Vagina (tissue), 2 donors: ENCODE data around the gene B3GAT3. TPM values are rescaled to one million over a fixed set of nuclear protein-coding genes. Genes with fewer than 3 reads are reported as not detected.

Source experiments
- DNase-seq, 2 donors: peaks; one replicate each; pipeline ENCODE4 v3.0.0-alpha.2; 2017; ENCODE audit errors: extremely low spot score in 2 of 2
- H3K27ac ChIP-seq: fragments of 200-600 bp; sonication (generic); one replicate; pipeline ENCODE4 v1.5.1; 2019
- H3K27me3 ChIP-seq: fragments of 200-600 bp; sonication (generic); one replicate; pipeline ENCODE4 v1.5.1; 2019
- H3K36me3 ChIP-seq, 2 donors: fragments of 200-600 bp; sonication (generic); one replicate each; pipeline ENCODE4 v1.5.1; 2017 to 2019
- H3K4me1 ChIP-seq: fragments of 200-600 bp; sonication (generic); one replicate; pipeline ENCODE4 v1.5.1; 2019
- H3K4me3 ChIP-seq, 2 donors: fragments of 200-600 bp; sonication (generic); 1 replicate in 1 of 2; 2 replicates in 1 of 2; pipeline ENCODE4 v1.5.1; 2016 to 2019
- H3K9me3 ChIP-seq: fragments of 200-600 bp; sonication (generic); one replicate; pipeline ENCODE4 v1.5.1; 2019
- POLR2A ChIP-seq, 2 donors: fragments of 450-650 bp; IDR thresholded peaks; one replicate each; pipeline ENCODE4 v1.6.1; 2017; ENCODE audit warnings: antibody characterized with exemption in 2 of 2, mild to moderate bottlenecking in 2 of 2, moderate library complexity in 2 of 2
- POLR2AphosphoS5 ChIP-seq, 2 donors: sonication (generic); formaldehyde crosslinking; IDR thresholded peaks; one replicate each; pipeline ENCODE4 v1.9.0; 2017; ENCODE audit warnings: antibody characterized with exemption in 2 of 2, mild to moderate bottlenecking in 2 of 2, low read depth in 1 of 2; ENCODE audit not compliant: insufficient read depth in 1 of 2
- intact Hi-C: fragments of 100-400 bp; cut with DNase I; formaldehyde crosslinking; loops from one replicate; pipeline ENCODE4 v1.15.1; 2023
- total RNA-seq: library from RNA; depleted of rRNA; stranded (reverse); fragments of >200 nt; gene quantifications from one replicate; pipeline ENCODE4 v1.2.3, GENCODE V29; 2016
- TF ChIP-seq, protein P1 (sequence below), 3 experiments: fragments of 450-650 bp in 2 of 3; fragments of 200-600 bp in 1 of 3; sonication (generic) in 1 of 3; IDR thresholded peaks; one replicate each; pipeline ENCODE4 v1.5.1; 2017 to 2019; ENCODE audit warnings: antibody characterized with exemption in 3 of 3, mild to moderate bottlenecking in 2 of 3, moderate library complexity in 2 of 3

Gene B3GAT3
- total RNA-seq, 1 donor from 2014 or later: 41.7 TPM

DNA sequence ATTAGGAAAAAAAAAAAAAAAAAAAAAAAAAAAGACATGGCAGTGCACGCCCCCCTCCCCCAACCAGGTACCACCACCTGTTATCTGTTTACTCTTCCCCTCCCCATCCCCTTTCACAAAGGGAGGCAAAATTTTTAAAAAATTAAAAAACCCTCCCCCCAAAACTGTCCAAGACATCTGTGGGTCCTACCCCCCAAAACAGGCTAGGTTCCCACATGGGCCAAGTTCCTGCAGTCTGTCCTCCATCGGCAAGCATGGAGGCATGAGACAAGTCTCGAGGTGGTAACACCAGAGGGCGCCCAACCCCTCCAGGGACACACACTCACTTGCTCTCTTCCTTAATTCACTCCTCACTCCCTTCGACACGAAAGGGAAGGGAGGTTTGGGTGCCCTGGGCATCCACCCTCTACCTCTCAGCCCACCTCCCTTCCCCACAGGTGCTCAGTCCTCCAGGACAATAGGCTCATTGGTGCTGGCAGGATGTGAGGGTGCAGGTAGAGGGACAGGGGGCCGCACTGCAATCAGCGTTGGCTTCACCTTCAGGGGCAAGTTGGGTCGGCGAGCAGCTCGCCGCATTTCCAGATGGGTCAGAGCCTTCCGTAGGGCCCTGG, 28.2 kb downstream of the B3GAT3 start:
- Histone ChIP-seq H3K4me3 (no peak overlapping the region), H3K4me1 (peaks cover 32% of the 10 kb centered on the region), H3K27me3 (no peaks in the 10 kb centered on the region), H3K36me3 (peaks cover 0 to 48% of the 10 kb centered on the region in 2 donors), H3K9me3 (no peaks in the 10 kb centered on the region), H3K27ac (no peak overlapping the region)
- intact Hi-C loops: no loop called here
- TF ChIP-seq POLR2A (IDR thresholded peaks at IDR 0.05) (no peak), POLR2AphosphoS5 (IDR thresholded peaks at IDR 0.05; ENCODE audit: insufficient read depth in 1 of 2, low read depth in 1 of 2) (no peak)
- TF ChIP-seq, protein P1, sequence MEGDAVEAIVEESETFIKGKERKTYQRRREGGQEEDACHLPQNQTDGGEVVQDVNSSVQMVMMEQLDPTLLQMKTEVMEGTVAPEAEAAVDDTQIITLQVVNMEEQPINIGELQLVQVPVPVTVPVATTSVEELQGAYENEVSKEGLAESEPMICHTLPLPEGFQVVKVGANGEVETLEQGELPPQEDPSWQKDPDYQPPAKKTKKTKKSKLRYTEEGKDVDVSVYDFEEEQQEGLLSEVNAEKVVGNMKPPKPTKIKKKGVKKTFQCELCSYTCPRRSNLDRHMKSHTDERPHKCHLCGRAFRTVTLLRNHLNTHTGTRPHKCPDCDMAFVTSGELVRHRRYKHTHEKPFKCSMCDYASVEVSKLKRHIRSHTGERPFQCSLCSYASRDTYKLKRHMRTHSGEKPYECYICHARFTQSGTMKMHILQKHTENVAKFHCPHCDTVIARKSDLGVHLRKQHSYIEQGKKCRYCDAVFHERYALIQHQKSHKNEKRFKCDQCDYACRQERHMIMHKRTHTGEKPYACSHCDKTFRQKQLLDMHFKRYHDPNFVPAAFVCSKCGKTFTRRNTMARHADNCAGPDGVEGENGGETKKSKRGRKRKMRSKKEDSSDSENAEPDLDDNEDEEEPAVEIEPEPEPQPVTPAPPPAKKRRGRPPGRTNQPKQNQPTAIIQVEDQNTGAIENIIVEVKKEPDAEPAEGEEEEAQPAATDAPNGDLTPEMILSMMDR (IDR thresholded peaks at IDR 0.05): peak; percentile 18 to 56 (median 22)
- no peak for DNase-seq

DNA sequence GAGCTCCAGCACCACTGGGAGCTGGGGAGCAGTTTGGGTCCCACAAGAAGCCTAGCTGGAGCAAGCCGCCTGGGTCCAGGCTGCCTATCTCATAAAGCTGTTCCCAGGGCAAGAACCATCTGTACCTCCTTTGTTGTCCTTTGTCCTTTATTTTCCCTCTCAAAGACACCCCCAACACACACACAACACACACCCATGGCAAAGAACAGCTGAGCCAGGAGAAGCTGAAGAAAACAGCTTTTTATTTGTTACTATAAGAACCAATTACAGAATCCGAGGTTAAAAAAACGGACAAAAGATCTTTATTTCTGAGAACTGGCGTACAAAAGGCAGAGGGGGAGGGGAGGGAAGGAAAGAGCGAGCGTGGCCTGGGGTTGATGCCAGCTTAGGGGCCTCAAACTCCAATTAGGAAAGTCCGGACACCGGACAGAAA, 28.8 kb downstream of the B3GAT3 start:
- H3K27ac ChIP-seq: peak overlapping the region; percentile 94
- H3K4me1 ChIP-seq: peaks cover 29% of the 10 kb centered on the region

DNA sequence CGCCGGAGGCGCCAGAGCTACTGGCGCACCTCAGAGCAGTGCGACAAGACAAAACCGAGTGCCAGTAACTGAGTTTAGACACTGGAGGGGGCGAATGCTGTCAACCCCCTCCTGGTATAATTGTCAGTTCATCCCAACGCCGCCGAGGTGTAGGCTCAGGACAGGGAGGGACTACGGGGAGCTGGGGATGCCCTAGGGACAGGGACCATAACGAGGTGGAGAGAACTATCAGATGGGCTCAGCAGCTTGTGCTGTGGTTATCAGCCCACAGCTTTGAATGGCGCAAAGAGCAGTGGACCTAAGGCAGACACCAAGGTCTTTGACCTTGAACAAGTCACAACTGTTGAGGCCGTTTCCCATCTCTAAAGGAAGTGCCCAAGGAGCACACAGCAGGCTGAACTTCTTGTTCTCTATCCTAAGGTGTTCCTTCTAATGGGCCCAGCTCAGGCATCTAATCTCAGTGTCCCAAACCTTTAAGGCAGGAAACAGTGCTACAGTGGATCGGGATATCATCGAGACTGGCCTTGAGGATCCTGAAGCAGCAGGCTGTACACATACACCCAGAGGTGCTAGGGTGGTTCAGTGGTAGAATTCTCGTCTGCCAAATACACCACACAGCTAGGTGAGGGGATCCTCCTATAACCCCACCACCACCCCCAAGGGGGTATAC, 29.5 kb downstream of the B3GAT3 start:
- DNase-seq: no peak
- Histone ChIP-seq H3K9me3 (no peaks in the 10 kb centered on the region), H3K4me1 (peaks cover 29% of the 10 kb centered on the region), H3K4me3 (peak overlapping the region; percentile 70 to 82), H3K27me3 (no peaks in the 10 kb centered on the region), H3K27ac (peak overlapping the region; percentile 94), H3K36me3 (peaks cover 0 to 44% of the 10 kb centered on the region in 2 donors)
- TF ChIP-seq POLR2AphosphoS5 (IDR thresholded peaks at IDR 0.05; ENCODE audit: insufficient read depth in 1 of 2, low read depth in 1 of 2) (no peak), POLR2A (IDR thresholded peaks at IDR 0.05) (no peak)
- TF ChIP-seq, protein P1 (IDR thresholded peaks at IDR 0.05): no peak
- intact Hi-C loops: no loop called here

More for the DNA sequence above, 28.8 kb downstream of the B3GAT3 start:
- intact Hi-C loops: no loop called here
- no peaks in the 10 kb centered on the region for H3K27me3 ChIP-seq
- peaks cover 0 to 49% of the 10 kb centered on the region in 2 donors for H3K36me3 ChIP-seq
- H3K4me3 ChIP-seq: no peak overlapping the region
- no peaks in the 10 kb centered on the region for H3K9me3 ChIP-seq
- DNase-seq: no peak
- TF ChIP-seq, protein P1 (IDR thresholded peaks at IDR 0.05): no peak
- TF ChIP-seq POLR2A (IDR thresholded peaks at IDR 0.05) (no peak), POLR2AphosphoS5 (IDR thresholded peaks at IDR 0.05; ENCODE audit: insufficient read depth in 1 of 2, low read depth in 1 of 2) (no peak)

DNA sequence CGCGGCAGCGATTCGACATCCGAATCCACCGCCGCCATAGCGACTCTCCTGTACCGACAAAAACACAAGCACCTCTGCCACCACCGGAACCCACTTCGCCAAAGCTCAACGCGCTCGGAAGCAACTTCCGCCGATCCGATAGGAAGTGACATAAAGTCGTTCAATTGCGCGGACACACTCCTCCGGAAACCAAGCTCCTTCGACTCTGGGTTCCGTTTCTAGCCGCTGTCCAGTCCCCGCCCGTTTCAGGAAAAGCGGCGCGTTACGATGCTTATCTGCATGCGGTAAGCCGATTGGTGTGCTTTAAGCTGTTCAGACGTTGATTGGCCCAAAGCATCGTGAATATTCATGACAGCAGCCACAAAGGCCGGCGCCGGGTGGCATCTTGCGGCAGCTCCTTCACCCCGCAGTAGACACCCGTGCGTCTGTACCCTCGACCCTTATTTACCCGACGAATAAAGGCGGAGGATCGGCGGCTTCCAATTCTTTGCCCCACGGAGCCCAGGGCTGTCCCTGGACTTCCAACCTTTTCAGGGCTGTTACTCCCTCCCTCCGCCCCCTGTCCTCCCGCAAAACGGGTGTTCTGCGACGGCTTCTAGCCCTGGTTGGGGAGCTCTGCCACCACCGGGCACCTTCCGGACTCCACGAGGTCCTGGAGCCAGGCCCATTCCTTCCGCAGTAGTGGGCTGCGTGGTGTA, 30.2 kb downstream of the B3GAT3 start, which contains the start of gene TUT1:
Gene TUT1, minus strand, starts transcription at position 76 of the 698 bp plus-strand sequence. Its CDS starts 38 bp downstream, at position 38.
- Histone ChIP-seq H3K36me3 (peaks cover 0 to 42% of the 10 kb centered on the region in 2 donors), H3K4me1 (peaks cover 29% of the 10 kb centered on the region)
- intact Hi-C loops: no loop called here

More for the DNA sequence above, 30.2 kb downstream of the B3GAT3 start, which contains the start of gene TUT1:
- H3K9me3 ChIP-seq: no peaks in the 10 kb centered on the region
- H3K4me3 ChIP-seq: peak within 1 kb of the TSS; percentile 70 to 82
- no peaks in the 10 kb centered on the region for H3K27me3 ChIP-seq
- H3K27ac ChIP-seq: peak within 1 kb of the TSS; percentile 94
- TF ChIP-seq POLR2A (IDR thresholded peaks at IDR 0.05) (peak in 1 of 2 donors; percentile 73), POLR2AphosphoS5 (IDR thresholded peaks at IDR 0.05; ENCODE audit: insufficient read depth in 1 of 2, low read depth in 1 of 2) (peak; percentile 98 to 99)
- TF ChIP-seq, protein P1 (IDR thresholded peaks at IDR 0.05): peak in 2 of 3 experiments; percentile 8 to 10
- peak in 1 of 2 donors; percentile 100 for DNase-seq
